Left forelimb (tissue), 1 donor: Measurements from ENCODE around the gene ALPG.
A peak's percentile ranks its signal among the peaks of the same experiment; 100 is the strongest.
"Not testable (repeated sequence)": the region's sequence is repeated elsewhere in the genome, so short reads cannot be mapped to it uniquely, and the experiment has no call there.

Experiments
- DNase-seq: peaks from one replicate; pipeline ENCODE4 v3.0.0-alpha.2; 2018; ENCODE audit warnings: low spot score

Gene ALPG

DNA sequence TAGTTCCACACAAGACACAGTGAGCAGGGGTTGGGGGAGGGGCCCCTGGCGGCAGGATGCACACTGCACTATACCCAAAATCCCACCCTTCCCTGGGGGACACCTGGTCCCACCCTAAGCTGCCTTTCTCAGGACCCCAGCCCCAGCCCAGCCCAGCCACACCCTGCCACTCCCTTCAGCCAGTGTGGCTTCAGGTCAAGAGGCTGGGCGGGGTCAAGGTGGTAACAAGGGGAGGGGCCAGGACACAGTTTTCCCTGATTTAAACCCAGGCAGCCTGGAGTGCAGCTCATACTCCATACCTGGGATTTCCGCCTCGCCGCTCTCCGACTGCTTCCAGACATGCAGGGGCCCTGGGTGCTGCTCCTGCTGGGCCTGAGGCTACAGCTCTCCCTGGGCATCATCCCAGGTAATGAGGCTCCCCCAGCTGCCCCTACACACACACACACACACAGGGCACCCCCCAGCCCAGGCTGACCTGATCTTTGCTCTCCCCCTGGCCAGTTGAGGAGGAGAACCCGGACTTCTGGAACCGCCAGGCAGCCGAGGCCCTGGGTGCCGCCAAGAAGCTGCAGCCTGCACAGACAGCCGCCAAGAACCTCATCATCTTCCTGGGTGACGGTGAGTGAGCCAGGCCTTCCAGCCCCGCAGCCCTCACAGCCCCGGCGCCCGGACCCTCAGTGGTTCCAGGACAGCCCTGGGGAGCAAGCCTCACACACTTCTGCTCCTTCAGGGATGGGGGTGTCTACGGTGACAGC is at the start of gene ALPG:
ALPG (plus strand) TSS at position 289 of the 755 bp plus-strand sequence; CDS start at position 340, 51 bp downstream.
- no peak for DNase-seq

DNA sequence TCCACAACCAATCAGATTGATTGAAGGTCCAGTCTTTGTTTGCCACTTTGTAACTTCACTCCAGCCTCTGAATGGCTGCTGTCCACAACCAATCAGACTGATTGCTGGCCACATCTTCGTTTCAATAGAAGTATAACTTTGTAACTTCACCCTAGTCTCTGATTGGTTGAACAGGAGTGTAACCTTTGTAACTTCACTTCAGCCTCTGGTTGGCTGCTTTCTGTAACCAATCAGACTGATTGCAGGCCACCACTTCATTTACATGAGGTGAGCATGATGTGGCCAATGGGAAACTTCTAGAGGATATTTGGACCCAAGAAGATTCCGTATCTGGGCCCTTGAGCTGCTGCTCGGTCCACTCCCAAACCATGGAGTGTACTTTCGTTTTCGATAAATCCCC is 45.0 kb upstream of the ALPG start:
- no peak for DNase-seq

DNA sequence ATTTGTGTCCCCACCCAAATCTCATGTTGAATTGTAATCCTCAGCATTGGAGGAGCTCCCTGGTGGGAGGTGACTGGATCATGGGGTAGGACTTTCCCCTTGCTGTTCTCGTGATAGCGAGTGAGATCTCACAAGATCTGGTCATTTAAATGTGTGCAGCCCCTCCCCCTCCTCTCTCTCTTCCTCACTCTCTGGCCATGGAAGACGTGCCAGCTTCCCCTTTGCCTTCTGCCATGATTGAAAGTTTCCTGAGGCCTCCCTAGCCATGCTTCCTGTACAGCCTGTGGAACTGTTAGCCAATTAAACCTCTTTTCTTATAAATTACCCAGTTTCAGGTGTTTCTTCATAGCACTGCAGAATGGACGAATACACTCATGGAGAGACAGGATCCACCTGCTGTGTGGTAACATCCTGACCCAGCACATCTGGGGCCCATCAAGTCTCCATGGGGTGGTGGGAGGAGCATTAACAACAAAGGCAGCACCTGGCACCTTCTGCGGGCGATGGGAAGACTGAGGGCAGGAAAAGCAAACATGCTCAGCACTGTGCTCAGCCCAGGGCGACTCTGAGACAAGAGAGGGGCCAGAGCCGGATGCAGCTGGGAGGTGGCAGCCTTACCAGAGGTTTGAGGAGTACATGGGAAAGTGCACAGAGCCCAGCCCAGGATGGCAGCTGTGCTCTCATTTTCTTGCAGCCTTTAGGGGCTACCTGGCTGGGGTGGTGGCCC is 44.3 kb upstream of the ALPG start:
- DNase-seq: no peak

DNA sequence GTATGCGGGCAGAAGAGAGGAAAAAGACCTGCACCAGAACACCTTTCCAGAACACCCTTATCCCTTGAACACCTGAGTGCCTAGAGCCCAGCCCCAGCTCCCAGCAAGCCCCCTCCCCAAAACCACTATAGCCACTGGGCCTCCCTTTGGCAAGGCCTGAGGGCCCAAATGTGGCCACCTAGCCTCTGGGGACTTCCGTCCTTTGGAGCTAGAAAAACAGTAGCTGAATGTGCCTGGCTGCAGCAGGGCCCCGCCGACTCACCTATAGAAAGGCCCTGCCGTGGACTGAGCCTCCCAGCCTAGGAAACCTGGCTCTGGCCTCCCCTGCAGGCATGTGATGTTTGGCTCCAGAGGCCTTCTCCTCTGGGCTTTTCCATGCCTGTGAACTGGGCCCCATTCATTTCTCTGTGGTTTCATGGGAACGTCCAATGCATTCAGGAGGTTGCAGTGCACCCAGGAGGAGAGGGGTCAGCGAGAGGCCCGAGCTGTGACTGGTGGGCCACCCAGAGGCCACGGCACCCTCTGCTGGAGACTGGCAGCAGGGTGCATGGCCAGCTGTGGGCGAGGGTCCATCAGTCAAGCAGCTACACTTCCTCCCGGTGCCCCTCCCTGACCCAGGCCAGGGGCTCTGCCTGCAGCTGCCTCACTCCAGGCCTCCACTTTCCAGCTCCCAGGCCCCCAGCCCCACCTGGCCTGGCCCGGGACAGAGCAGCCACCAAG is 43.4 kb upstream of the ALPG start:
- not testable (repeated sequence) for DNase-seq

DNA sequence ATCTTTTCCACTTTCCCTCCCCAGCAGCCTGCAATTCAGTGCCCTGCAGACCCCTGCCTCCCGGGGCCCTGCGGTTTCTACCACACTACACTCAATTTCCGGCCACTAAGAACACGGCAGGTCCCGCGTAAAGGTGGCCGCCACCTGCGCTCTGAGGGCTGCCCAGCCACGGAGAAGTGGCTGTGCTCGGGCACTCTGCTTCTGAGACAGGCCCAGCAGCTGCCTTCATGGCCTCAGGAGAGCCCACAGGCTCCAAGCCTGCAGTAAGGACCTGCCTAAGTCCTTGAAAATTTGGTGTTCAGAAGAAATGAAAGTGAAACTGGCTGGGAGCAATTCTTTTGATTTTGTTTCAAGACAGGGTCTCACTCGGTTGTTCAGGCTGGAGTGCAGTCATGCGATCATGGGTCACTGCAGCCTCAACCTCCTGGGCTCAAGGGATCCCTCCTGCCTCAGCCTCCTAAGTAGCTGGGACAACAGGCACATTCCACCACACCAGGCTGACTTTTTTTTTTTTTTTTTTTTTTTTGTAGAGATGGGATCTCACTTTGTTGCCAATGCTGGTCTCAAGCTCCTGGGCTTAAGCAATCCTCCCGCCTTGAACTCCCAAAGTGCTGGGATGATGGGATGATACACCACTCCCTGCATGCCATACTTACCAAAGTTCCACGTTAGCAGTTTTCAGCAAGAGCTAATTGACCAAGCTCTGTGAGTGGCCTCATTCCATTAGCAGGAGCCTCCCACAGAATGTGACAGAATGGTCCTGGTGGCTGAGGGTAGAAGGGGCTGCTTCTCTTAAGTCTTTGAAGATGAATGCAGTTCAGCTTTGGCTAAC is 42.6 kb upstream of the ALPG start:
- DNase-seq: no peak

DNA sequence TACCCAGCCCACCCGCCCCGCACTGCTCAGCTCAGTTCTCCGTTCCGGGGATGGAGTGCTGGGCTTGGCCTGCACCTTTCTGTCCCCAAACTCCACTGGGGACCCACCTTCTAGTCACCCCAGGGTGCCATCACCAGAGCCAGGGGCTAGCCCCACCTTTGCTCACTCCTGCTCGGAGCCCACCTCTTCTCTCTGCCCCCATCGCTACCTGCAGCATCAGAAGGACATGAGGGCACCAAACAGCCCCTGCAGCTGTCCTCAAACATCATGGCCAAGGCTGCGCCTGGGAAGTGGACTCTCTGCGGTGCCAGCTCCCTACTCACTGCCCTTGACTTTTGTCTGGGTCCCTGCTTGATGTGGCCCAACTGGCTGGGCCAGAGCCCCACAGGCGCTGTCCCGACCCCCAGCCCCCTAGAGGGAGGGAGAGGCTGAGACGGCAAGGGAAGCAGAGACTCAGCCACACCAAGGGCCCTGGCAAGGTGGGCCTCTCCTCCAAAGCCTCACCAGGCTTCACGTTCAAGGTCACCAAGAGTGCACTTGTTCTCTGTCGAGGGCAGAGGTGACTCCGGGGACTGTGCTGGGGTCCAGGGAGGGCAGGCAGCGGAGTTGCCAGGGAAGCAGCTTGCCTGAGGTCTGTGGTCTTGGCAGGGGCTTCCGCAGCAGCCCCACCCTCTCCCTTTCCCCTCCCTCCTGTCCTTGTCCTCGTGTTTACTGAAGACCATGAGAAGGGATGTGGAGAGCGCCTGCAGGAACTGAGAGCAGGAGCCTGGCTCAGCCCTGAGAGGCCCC is 41.6 kb upstream of the ALPG start:
- DNase-seq: not testable (repeated sequence)

DNA sequence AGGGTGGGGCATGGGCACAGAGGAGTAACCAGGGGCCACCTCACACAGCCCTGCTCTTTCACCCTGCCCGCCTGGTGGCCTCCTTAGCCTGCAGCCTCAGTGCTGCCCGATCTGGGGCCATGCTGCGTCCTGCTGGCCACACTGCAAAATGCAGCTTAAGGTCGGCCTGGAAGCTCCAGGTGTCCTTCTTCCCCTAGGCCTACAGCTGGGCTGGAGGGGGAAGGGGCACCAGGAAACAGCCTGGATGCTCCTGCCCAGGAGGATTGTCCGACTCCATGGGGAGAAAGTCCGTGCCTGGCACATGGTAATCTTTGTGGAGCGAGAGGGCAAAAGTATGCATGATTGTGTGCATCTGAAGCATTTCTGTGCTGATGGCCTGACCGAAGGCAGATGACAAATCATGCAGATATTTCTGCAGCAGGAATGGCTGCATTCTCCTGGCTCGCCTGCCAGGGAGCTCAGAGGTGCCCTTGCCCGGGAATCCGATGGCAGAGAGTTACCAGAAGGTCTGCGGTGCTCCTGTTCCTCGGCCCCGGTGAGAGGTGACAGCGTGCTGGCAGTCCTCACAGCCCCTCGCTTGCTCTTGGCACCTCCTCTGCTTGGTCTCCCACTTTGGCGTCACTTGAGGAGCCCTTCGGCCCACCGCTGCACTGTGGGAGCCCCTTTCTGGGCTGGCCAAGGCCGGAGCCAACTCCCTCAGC is 40.9 kb upstream of the ALPG start:
- DNase-seq: no peak

DNA sequence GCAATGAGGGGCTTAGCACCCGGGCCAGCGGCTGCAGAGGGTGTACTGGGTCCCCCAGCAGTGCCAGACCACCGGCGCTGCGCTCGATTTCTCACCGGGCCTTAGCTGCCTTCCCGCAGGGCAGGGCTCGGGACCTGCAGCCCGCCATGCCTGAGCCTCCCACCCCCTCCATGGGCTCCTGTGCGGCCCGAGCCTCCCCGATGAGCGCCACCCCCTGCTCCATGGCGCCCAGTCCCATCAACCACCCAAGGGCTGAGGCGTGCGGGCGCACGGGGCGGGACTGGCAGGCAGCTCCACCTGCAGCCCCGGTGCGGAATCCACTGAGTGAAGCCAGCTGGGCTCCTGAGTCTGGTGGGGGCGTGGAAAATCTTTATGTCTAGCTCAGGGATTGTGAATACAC is 40.2 kb upstream of the ALPG start:
- DNase-seq: not testable (repeated sequence)

DNA sequence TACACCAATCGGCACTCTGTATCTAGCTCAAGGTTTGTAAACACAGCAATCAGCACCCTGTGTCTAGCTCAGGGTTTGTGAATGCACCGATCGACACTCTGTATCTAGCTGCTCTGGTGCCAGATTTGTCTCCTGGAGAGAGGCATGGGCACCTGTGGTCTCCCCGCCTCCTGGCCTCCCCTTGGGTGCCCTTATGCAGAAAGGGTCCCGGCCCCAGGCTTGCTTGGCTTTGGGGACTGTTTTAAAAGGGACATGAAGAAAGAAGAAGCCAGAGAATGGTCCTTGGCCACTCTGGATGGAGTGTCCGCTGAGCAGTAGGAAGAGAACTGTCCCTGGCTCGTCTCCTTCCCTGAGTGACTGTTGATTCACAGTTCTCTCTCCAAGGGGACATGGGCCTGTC is 39.6 kb upstream of the ALPG start:
- no peak for DNase-seq

DNA sequence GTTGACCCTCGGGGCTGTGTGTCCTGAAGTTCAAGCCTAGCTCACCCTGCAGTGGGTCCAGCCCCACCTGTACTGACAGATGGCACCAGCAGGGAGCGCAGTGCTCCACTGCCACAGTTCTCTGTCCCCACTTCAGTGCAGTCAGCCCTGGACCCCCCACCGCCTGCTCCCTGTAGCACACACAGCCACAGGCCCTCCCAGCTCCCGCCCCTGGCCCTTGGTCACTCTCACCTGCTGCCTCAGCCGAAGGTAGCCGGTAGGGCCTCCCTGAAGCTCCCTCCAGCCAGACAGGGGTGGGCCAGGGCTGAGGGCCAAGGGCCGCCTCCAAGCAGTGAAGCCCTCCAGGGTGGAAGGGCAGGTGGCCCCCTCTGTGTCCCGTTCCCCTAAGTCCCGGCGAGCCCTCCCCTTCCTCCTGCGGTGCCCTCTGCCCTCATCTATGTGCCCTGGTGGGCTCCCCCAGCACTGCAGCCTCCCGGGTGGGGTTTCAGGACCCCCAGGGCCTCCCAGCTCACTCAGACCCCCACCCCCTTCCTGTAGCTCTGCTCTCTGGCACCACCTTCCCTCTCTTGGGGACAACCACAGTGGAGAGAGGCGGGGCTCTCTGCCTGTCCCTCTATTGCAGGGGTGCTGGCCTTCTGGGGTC is 38.9 kb upstream of the ALPG start:
- peak; percentile 45 for DNase-seq

DNA sequence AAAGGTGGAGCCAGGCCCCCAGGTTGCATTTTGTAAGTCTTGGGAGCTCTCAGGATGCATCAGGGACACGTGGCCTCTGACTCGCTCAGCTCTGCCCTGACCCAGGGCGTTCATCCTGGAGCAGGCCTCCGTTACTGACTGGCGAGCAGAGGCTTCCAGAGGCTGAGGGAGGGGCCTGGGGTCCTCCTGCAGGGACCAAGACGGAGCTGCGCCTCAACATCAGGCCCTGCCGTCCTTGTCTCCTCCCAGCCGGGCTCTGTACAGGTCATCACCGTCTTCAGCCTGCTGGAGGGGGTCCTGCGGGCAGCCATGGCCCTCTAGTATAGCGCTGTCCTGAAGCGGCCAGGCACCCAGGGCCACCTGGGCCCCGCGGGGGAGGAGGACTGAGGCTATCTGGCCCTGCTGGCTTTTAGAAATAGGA is 38.3 kb upstream of the ALPG start:
- DNase-seq: peak; percentile 64

DNA sequence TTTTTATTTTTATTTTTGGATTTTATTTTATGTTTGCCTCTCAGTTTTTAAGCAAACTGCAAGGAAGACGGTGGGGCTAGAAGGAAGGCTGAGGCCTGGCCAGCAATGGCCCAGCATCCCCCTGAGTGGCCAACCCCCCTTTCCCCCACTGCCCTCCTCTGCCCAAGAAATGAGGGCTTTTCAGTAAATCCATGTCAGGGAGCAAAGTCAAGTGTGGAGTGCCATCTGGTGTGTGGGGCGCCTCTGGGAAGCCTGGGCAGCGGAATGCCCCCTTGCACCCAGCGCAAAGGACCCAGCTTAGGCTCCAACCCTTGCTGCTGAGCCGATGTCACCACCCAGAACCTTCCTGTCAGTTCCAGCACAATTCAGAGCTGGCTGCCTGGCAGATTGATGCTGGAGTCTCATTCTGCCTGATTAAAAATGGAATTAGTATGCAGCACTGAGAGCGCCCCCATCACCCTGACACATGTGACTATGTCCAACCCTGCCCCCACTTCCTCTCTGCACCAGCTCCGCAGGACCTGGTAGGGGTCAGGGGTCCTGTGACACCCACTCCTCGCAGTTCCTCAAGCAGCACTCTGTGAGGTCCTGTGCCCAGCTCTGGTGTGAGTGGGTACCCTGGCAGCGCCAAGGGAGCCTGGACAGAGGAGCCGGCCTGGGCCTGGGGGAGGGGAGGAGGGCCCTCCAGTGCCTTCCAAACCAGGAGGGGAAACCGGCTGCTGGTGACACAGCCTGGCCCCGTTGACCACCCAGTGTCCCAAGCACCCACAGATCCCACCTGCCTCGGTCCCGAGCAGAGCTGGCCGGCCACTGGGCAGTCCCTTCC is 37.3 kb upstream of the ALPG start:
- no peak for DNase-seq

DNA sequence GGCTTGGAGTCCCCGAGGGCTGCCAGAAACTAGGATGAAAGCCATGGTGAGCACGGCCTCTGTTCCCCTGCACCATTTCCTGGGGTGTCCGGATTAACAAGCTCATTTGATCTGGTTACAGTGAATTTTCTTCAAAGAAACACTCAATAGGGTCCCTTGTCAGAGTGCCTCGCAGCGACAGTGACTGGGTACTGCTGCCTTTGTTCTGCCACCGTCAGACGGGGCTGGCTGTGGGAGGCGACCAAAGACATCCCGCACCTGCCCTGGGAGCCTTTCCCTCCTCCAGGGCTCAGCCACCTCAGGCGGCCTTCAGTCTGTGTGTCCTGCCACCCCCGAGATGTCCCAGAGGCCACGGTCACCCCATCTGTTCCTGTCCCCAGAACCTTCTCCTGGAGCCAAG is 36.6 kb upstream of the ALPG start:
- not testable (repeated sequence) for DNase-seq

DNA sequence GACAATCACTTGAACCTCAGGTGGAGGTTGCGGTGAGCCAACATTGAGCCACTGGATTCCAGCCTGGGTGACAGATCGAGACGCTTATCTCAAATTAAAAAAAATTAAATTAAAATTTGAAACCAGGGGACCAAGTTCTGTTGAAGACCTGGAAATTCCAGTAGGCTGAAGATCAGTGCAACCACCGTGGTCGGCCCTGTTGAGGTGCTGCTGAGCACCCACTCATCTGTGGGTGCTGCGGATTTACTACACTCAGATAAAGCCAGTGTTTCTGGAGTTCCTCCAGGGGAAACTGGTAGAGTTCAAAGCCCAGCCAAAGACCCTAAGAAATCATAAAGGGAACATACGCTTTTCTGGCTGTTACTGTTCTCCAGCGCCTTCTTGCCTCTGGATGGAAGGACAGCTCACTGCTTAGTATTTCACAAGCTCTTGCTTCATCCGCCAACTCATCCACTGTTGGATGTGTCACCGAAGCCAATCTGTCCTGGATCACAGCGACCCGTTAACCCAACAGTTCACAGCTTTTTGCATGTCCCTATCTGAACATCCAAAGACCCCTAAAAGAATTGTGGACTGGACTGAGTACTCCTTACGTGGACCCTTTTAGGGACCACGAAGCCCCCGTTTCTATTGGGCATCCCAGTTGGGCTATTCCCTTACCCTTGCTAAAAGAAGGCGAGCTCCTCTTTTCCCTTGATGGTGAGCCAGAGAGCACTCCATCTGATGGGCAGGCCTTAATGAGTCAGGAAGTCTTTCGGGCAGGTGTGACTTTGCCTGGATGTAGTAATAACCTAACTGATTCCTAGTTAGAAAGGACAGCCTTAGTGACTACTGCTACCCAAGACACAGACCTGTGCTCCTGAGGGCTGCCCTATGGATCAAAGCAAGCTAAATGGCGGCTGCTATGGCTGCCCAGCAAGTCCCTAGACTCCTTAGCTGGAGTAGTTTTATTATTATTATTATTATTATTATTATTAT is 34.1 kb upstream of the ALPG start:
- DNase-seq: peak; percentile 36

DNA sequence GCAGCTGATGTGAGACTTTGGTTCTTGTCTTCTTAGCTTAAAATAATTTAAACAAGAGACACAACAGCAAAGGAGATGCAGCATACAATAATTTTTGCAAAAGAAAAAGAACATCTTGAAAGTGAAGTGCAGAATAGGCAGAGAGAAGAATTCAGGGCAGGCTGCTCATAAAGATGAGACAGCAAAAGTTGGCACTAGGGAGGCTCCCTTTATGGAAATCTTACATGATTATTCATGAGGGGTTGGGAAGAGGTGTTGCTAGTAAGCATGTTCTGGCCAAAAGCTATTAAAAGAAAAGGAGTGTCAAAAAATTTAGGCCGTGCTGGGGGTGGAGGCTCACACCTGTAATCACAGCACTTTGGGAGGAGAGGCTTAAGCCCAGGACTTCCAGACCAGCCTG is 32.3 kb upstream of the ALPG start:
- DNase-seq: no peak

DNA sequence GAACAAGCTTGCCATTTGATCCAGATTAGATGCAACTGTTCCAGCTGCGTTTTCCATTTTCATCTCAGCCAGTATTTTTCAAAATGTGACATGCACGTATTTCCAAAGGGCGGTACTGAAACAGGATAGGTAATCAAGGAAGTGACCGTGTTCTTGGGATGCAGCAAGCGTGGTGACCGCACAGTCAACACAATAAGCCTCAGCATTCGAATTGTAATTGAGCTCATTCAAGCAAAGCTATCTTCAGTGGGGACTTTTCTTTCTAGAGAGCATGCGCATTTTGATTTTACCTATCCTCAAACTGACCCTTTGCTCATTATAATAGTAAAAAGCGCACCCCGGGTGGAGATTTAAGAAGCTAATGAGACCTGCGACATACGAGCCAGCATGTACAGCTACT is 31.5 kb upstream of the ALPG start:
- no peak for DNase-seq

DNA sequence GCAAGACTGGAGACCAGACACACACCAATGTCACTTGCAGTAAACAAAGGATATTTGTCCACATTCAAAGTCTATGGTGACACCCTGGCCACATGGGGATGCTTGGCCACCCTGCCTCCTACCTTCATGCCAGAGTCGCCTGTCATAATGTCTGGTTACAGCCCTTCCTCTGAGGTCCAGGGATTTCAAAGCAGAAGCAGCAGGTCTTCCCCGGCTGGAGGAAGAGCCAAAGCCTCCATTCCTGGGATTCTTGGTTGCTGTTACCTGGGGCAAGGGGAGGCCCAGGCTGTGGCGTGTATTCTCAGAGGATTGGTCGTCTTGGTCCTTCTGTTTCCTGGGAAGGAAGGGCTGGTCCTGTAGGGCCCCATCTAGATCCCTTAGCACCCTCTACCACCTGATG is 30.4 kb upstream of the ALPG start:
- no peak for DNase-seq

DNA sequence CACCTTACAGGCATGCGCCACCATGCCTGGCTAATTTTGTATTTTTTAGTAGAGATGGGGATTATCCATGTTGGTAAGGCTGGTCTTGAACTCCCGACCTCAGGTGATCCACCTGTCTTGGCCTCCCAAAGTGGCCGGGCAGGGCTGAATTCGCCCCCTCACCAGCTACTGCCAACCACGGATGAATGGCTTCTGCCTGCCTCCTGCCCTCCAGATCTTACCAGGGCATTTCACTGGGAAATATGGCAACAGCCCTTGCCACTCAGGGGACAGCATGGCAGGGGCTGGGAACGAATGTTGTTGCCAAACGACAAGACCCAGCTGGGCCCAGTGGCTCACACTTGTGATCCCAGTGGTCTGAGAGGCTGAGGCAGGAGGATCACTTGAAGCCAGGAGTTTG is 29.9 kb upstream of the ALPG start:
- DNase-seq: no peak
